Urinary bladder (tissue), 4 donors: ENCODE measurements around the gene TOM1L1. TPM values are rescaled to one million over a fixed set of nuclear protein-coding genes. Genes with fewer than 3 reads are reported as not detected.

Experiments used
- DNase-seq: peaks from one replicate; pipeline ENCODE4 v3.0.0-alpha.2; 2015; ENCODE audit errors: extremely low spot score
- H3K27ac ChIP-seq: one replicate; pipeline ENCODE4 v1.5.1; 2013; ENCODE audit warnings: low read depth, mild to moderate bottlenecking, moderate library complexity
- H3K36me3 ChIP-seq: one replicate; pipeline ENCODE4 v1.6.1; 2013; ENCODE audit warnings: mild to moderate bottlenecking, moderate library complexity; ENCODE audit not compliant: insufficient read depth
- H3K4me1 ChIP-seq: one replicate; pipeline ENCODE4 v1.6.1; 2013; ENCODE audit warnings: mild to moderate bottlenecking, moderate library complexity; ENCODE audit not compliant: insufficient read depth
- H3K4me3 ChIP-seq: one replicate; pipeline ENCODE4 v1.5.1; 2013; ENCODE audit warnings: low read depth, low read length
- WGBS: extraction: QIAGEN DNeasy Blood & Tissue Kit; methylation state at CpG from one replicate; pipeline ENCODE4 v1.1.7; 2013; 5-methylcytosine and 5-hydroxymethylcytosine counted together
- polyA plus RNA-seq: library from polyadenylated mRNA; stranded (reverse); fragments of 200-250 nt; gene quantifications from one replicate; pipeline ENCODE4 v1.2.3, GENCODE V29; 2013
- total RNA-seq: library from RNA; depleted of rRNA; stranded (reverse); fragments of >200 nt; gene quantifications from one replicate; pipeline ENCODE4 v1.2.3, GENCODE V29; 2014
- donor health status: healthy with polysubstance abuse.
- donor health status: healthy.

The TOM1L1 gene
- total and polyA plus RNA-seq, 2 donors, result 11.1 to 25.0 TPM

- Histone ChIP-seq H3K4me1 (no peaks in the 10 kb centered on the region), H3K36me3 (no peaks in the 10 kb centered on the region), H3K4me3 (no peak overlapping the region), H3K27ac (no peak overlapping the region)
- WGBS, result 61% methylated on average over 4 of the region's 4 CpGs
- no peak for DNase-seq
Observed at GRCh38 chr17:54882371-54882770, 18.3 kb upstream of the TOM1L1 start.

- no peaks in the 10 kb centered on the region for H3K4me1 ChIP-seq
- H3K27ac ChIP-seq, result no peak overlapping the region
- no peak overlapping the region for H3K4me3 ChIP-seq
- 68% methylated on average over 3 of the region's 3 CpGs for WGBS
- no peak for DNase-seq
- H3K36me3 ChIP-seq, result no peaks in the 10 kb centered on the region
Observed at GRCh38 chr17:54882950-54883349, 17.7 kb upstream of the TOM1L1 start.

- WGBS, result 92% methylated on average over 2 of the region's 2 CpGs
Observed at GRCh38 chr17:54883939-54884338, 16.7 kb upstream of the TOM1L1 start.

GRCh38 chr17:54887787-54888186, 12.9 kb upstream of the TOM1L1 start:
- H3K4me1 ChIP-seq, result no peaks in the 10 kb centered on the region
- no peak overlapping the region for H3K4me3 ChIP-seq
- H3K36me3 ChIP-seq, result no peaks in the 10 kb centered on the region
- no peak for DNase-seq
- 88% methylated on average over 3 of the region's 3 CpGs for WGBS
- H3K27ac ChIP-seq, result no peak overlapping the region

More at GRCh38 chr17:54883939-54884338, 16.7 kb upstream of the TOM1L1 start:
- DNase-seq, result no peak
- Histone ChIP-seq H3K27ac (no peak overlapping the region), H3K4me3 (no peak overlapping the region), H3K4me1 (no peaks in the 10 kb centered on the region), H3K36me3 (no peaks in the 10 kb centered on the region)

GRCh38 chr17:54888254-54888653, 12.4 kb upstream of the TOM1L1 start:
- DNase-seq, result no peak
- Histone ChIP-seq H3K4me1 (no peaks in the 10 kb centered on the region), H3K27ac (no peak overlapping the region), H3K4me3 (no peak overlapping the region), H3K36me3 (no peaks in the 10 kb centered on the region)
- WGBS, result 85% methylated on average over 6 of the region's 6 CpGs

- H3K27ac ChIP-seq, result no peak overlapping the region
- DNase-seq, result no peak
- no peaks in the 10 kb centered on the region for H3K4me1 ChIP-seq
- WGBS, result 84% methylated on average over 7 of the region's 7 CpGs
- no peak overlapping the region for H3K4me3 ChIP-seq
- H3K36me3 ChIP-seq, result no peaks in the 10 kb centered on the region
Observed at GRCh38 chr17:54888981-54889380, 11.7 kb upstream of the TOM1L1 start.

- DNase-seq, result peak; percentile 78
- Histone ChIP-seq H3K27ac (no peak overlapping the region), H3K4me1 (no peaks in the 10 kb centered on the region), H3K4me3 (no peak overlapping the region), H3K36me3 (no peaks in the 10 kb centered on the region)
- WGBS, result 0% methylated on average over 1 of the region's 1 CpG
Observed at GRCh38 chr17:54891176-54891821, 9.4 kb upstream of the TOM1L1 start.

- DNase-seq, result no peak
- WGBS, result 91% methylated on average over 1 of the region's 1 CpG
- Histone ChIP-seq H3K4me1 (no peaks in the 10 kb centered on the region), H3K36me3 (no peaks in the 10 kb centered on the region), H3K4me3 (no peak overlapping the region), H3K27ac (no peak overlapping the region)
Observed at GRCh38 chr17:54892360-54892759, 8.3 kb upstream of the TOM1L1 start.

- Histone ChIP-seq H3K27ac (no peak overlapping the region), H3K4me1 (peaks cover 2% of the 10 kb centered on the region), H3K36me3 (no peaks in the 10 kb centered on the region), H3K4me3 (no peak overlapping the region)
- no peak for DNase-seq
- WGBS, result 67% methylated on average over 3 of the region's 3 CpGs
Observed at GRCh38 chr17:54898576-54898975, 2.1 kb upstream of the TOM1L1 start.

- Histone ChIP-seq H3K4me1 (peaks cover 2% of the 10 kb centered on the region), H3K4me3 (no peak overlapping the region), H3K36me3 (no peaks in the 10 kb centered on the region), H3K27ac (no peak overlapping the region)
- no peak for DNase-seq
- 80% methylated on average over 3 of the region's 3 CpGs for WGBS
Observed at GRCh38 chr17:54899201-54899600, 1.5 kb upstream of the TOM1L1 start.

- WGBS, result 23% methylated on average over 18 of the region's 18 CpGs
- no peak overlapping the region for H3K27ac ChIP-seq
- peak overlapping the region; percentile 55 for H3K4me3 ChIP-seq
- DNase-seq, result no peak
- no peaks in the 10 kb centered on the region for H3K36me3 ChIP-seq
- peaks cover 2% of the 10 kb centered on the region for H3K4me1 ChIP-seq
Observed at GRCh38 chr17:54899721-54900456, 763 bp upstream of the TOM1L1 start.

GRCh38 chr17:54901230-54901822, 674 bp downstream of the TOM1L1 start:
- no peaks in the 10 kb centered on the region for H3K36me3 ChIP-seq
- peaks cover 2% of the 10 kb centered on the region for H3K4me1 ChIP-seq
- no peak overlapping the region for H3K27ac ChIP-seq
- DNase-seq, result no peak
- 56% methylated on average over 9 of the region's 9 CpGs for WGBS
- H3K4me3 ChIP-seq, result peak overlapping the region; percentile 55

- no peaks in the 10 kb centered on the region for H3K36me3 ChIP-seq
Observed at GRCh38 chr17:54902017-54902416, 1.4 kb downstream of the TOM1L1 start.

GRCh38 chr17:54902611-54903010, 2.0 kb downstream of the TOM1L1 start:
- 82% methylated on average over 5 of the region's 5 CpGs for WGBS
- no peak overlapping the region for H3K27ac ChIP-seq
- peaks cover 2% of the 10 kb centered on the region for H3K4me1 ChIP-seq
- no peak overlapping the region for H3K4me3 ChIP-seq
- H3K36me3 ChIP-seq, result no peaks in the 10 kb centered on the region
- DNase-seq, result no peak

More at GRCh38 chr17:54902017-54902416, 1.4 kb downstream of the TOM1L1 start:
- no peak for DNase-seq
- Histone ChIP-seq H3K4me3 (no peak overlapping the region), H3K4me1 (peaks cover 2% of the 10 kb centered on the region), H3K27ac (no peak overlapping the region)
- WGBS, result 97% methylated on average over 9 of the region's 9 CpGs
